ENCODE measurements around the gene THOC7.

The THOC7 gene

DNA sequence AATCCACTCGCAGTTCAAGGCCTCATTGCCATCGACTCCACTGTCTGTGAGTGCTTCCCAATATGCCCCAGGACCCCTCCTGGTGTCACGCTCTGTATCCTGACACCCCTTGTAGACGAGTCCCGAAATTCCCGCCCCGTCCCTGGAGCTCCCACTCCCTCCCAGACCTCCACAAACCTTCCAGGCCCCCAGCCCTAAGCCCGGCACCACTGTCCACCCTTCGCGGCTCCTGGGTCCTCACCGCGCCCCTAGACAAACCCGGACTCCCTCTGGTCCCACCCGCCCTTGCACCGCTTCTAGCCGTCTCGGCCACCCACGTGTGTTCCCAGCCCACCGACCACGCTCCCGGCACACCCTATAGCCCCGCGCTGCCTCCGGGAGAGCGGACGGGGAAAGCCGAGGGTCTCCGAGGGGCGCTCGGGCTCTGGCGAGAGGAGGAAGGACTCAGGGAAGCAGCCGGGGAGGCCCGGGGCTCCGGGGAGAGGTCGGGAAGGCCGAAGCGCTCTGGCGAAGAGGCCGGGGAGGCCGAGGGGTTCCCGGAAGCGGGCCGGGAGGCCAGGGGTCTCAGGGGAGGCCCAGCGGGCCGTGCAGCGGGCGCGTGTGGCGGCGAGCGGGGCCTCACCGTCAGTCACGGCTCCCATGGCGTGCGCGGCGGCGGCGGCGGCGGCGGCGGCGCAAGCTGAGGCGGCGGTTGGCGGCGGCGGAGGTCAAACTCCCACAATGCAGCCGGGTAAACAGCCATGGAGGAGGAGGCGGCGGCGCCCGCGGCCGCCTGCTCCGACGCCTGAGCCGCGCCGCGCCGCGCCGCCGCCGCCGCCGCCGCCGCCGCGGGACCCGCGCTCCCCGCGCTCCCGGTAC is at the start of gene THOC7, which contains the start of gene ATXN7:
THOC7 (minus strand) TSS at position 656 of the 858 bp plus-strand sequence; CDS start at position 641, 15 bp downstream.
ATXN7 (plus strand) TSS at position 718 of the 858 bp plus-strand sequence. CDS start 48,732 bp downstream, outside the sequence.
- TF ChIP-seq CTCF (IDR thresholded peaks at IDR 0.05): no peak
- Histone ChIP-seq H3K9me3 (ENCODE audit: control insufficient read depth, low read length) (no peaks in the 10 kb centered on the region), H3K9ac (peak within 1 kb of the TSS; percentile 96), H3K4me1 (no peaks in the 10 kb centered on the region), H2AFZ (peak within 1 kb of the TSS; percentile 99), H3K4me2 (ENCODE audit: low read length) (peak within 1 kb of the TSS; percentile 94), H3K4me3 (ENCODE audit: low read depth, low read length) (peak within 1 kb of the TSS; percentile 95), H3K27me3 (ENCODE audit: control insufficient read depth, insufficient read depth, low read length) (no peaks in the 10 kb centered on the region), H3K36me3 (ENCODE audit: control insufficient read depth, insufficient read depth, low read length) (no peaks in the 10 kb centered on the region), H3K27ac (peak within 1 kb of the TSS; percentile 77), H3K79me2 (peaks cover 11% of the 10 kb centered on the region)

DNA sequence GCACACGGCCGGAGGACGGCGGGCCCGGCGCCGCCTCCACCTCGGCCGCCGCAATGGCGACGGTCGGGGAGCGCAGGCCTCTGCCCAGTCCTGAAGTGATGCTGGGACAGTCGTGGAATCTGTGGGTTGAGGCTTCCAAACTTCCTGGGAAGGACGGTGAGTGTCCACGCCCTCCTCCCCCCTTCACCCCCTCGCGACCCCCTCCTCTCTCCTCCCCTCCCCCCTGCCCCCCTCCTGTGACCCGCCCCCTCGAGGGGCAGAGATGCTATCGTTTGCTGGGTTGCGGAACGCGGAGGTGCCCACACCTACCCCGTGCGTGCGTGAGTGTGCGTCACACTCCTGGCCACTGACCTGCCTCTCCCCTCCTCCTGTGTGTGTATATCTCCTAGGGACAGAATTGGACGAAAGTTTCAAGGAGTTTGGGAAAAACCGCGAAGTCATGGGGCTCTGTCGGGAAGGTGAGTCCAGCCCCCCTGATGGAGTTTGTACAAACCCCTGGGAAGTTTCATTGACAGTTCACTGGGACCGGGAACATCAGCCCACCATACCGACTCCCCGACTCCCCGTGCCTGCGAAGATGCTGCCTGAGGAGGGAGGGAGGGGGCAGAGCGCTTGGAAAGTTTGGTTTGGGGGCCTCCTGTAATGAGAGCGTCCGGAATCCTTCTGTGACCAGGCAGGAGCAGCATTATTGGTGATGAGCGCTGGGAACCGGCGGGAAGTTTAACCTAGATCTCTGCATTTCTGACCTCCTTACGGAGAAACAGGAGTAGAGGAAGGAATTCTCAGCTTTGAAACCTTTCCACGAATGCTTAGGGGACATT is 49.4 kb upstream of the THOC7 start:
- Histone ChIP-seq H3K4me1 (peaks cover 14% of the 10 kb centered on the region), H3K9me3 (ENCODE audit: control insufficient read depth, low read length) (no peaks in the 10 kb centered on the region), H3K4me2 (ENCODE audit: low read length) (peak overlapping the region; percentile 65), H3K27ac (peak overlapping the region; percentile 60), H3K27me3 (ENCODE audit: control insufficient read depth, insufficient read depth, low read length) (no peaks in the 10 kb centered on the region), H3K79me2 (peaks cover 10% of the 10 kb centered on the region), H3K36me3 (ENCODE audit: control insufficient read depth, insufficient read depth, low read length) (no peaks in the 10 kb centered on the region), H3K9ac (no peak overlapping the region), H2AFZ (peak overlapping the region; percentile 53), H3K4me3 (ENCODE audit: low read depth, low read length) (peak overlapping the region; percentile 47)
- no peak for TF ChIP-seq CTCF (IDR thresholded peaks at IDR 0.05)

GRCh38 chr3:63911873-63912767 is 48.5 kb upstream of the THOC7 start, which contains the start of gene SCAANT1:
TSS of gene SCAANT1 (minus strand) at chr3:63912383.
- TF ChIP-seq CTCF (IDR thresholded peaks at IDR 0.05): no peak
- Histone ChIP-seq H3K9ac (peak within 1 kb of the TSS; percentile 30), H3K9me3 (ENCODE audit: control insufficient read depth, low read length) (no peaks in the 10 kb centered on the region), H3K36me3 (ENCODE audit: control insufficient read depth, insufficient read depth, low read length) (no peaks in the 10 kb centered on the region), H3K4me3 (ENCODE audit: low read depth, low read length) (peak within 1 kb of the TSS; percentile 61), H3K27me3 (ENCODE audit: control insufficient read depth, insufficient read depth, low read length) (no peaks in the 10 kb centered on the region), H3K4me1 (peaks cover 14% of the 10 kb centered on the region), H3K4me2 (ENCODE audit: low read length) (peak within 1 kb of the TSS; percentile 88), H2AFZ (peak within 1 kb of the TSS; percentile 73), H3K27ac (peak within 1 kb of the TSS; percentile 68), H3K79me2 (peaks cover 3% of the 10 kb centered on the region)

DNA sequence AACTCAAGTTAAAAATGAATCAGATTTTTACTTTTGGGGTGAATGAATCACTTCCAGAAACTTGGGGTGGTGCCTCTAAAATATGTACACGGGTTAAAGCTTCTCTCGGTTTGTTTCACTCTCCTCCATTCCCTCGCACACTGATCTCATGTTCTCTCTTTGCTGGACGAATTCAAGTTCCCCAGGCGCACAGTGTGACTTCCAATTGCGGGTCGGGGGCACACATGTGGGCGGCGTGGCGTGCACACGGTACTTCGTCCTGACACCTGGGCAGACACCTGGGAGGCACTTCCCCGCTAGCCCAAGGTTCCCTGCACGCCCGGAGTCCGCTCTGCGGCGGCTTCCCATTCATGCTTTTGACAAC is 47.9 kb upstream of the THOC7 start:
- no peak for TF ChIP-seq CTCF (IDR thresholded peaks at IDR 0.05)
- Histone ChIP-seq H3K4me1 (peaks cover 14% of the 10 kb centered on the region), H3K27me3 (ENCODE audit: control insufficient read depth, insufficient read depth, low read length) (no peaks in the 10 kb centered on the region), H3K9me3 (ENCODE audit: control insufficient read depth, low read length) (no peaks in the 10 kb centered on the region), H3K79me2 (peaks cover 3% of the 10 kb centered on the region), H3K36me3 (ENCODE audit: control insufficient read depth, insufficient read depth, low read length) (no peaks in the 10 kb centered on the region), H2AFZ (peak overlapping the region; percentile 73), H3K9ac (no peak overlapping the region), H3K4me3 (ENCODE audit: low read depth, low read length) (peak overlapping the region; percentile 61), H3K4me2 (ENCODE audit: low read length) (peak overlapping the region; percentile 88), H3K27ac (peak overlapping the region; percentile 68)
